Measurements from ENCODE around the gene C21orf91. TPM values are rescaled to one million over a fixed set of nuclear protein-coding genes. Genes with fewer than 3 reads are reported as not detected.

The C21orf91 gene
- total RNA-seq, 2 donors from 2014 or later, result 23.2 to 26.1 TPM

- Mint-ChIP-seq H3K9me3 (no peaks in the 10 kb centered on the region), H3K36me3 (ENCODE audit: low read depth) (peaks cover 67% of the 10 kb centered on the region), H3K4me3 (peak overlapping the region; percentile 69)
Observed at GRCh38 chr21:17789656-17790055, 29.5 kb downstream of the C21orf91 start.

GRCh38 chr21:17789069-17789468 lies 30.1 kb downstream of the C21orf91 start:
- H3K27ac Mint-ChIP-seq, result no peak overlapping the region
- ATAC-seq (replicated peaks), result no peak
- no peaks in the 10 kb centered on the region for H3K9me3 Mint-ChIP-seq
- H3K27me3 Mint-ChIP-seq, result no peaks in the 10 kb centered on the region
- peaks cover 64% of the 10 kb centered on the region for H3K36me3 Mint-ChIP-seq (ENCODE audit: low read depth)
- H3K4me1 Mint-ChIP-seq, result peaks cover 44% of the 10 kb centered on the region
- peak overlapping the region; percentile 69 for H3K4me3 Mint-ChIP-seq

More at GRCh38 chr21:17789656-17790055, 29.5 kb downstream of the C21orf91 start:
- no peaks in the 10 kb centered on the region for H3K27me3 Mint-ChIP-seq
- H3K4me1 Mint-ChIP-seq, result peaks cover 39% of the 10 kb centered on the region
- peak overlapping the region; percentile 36 for H3K27ac Mint-ChIP-seq
- no peak for ATAC-seq (replicated peaks)

GRCh38 chr21:17786851-17787181 lies 32.3 kb downstream of the C21orf91 start:
- Mint-ChIP-seq H3K27me3 (no peaks in the 10 kb centered on the region), H3K4me3 (peak overlapping the region; percentile 69), H3K27ac (peak overlapping the region; percentile 75), H3K36me3 (ENCODE audit: low read depth) (peaks cover 43% of the 10 kb centered on the region), H3K4me1 (peaks cover 58% of the 10 kb centered on the region), H3K9me3 (no peaks in the 10 kb centered on the region)
- ATAC-seq (replicated peaks), result no peak

GRCh38 chr21:17786071-17786850 lies 32.9 kb downstream of the C21orf91 start:
- Mint-ChIP-seq H3K4me1 (peaks cover 63% of the 10 kb centered on the region), H3K4me3 (peak overlapping the region; percentile 69), H3K27ac (peak overlapping the region; percentile 75), H3K27me3 (no peaks in the 10 kb centered on the region), H3K9me3 (no peaks in the 10 kb centered on the region), H3K36me3 (ENCODE audit: low read depth) (peaks cover 38% of the 10 kb centered on the region)
- ATAC-seq (replicated peaks), result peak; percentile 44

- no peak for ATAC-seq (replicated peaks)
- H3K4me3 Mint-ChIP-seq, result peak overlapping the region; percentile 69
- H3K27me3 Mint-ChIP-seq, result no peaks in the 10 kb centered on the region
- no peaks in the 10 kb centered on the region for H3K9me3 Mint-ChIP-seq
- H3K27ac Mint-ChIP-seq, result peak overlapping the region; percentile 75
- peaks cover 30% of the 10 kb centered on the region for H3K36me3 Mint-ChIP-seq (ENCODE audit: low read depth)
- peaks cover 67% of the 10 kb centered on the region for H3K4me1 Mint-ChIP-seq
Observed at GRCh38 chr21:17785403-17785788, 33.8 kb downstream of the C21orf91 start.

- peaks cover 30% of the 10 kb centered on the region for H3K36me3 Mint-ChIP-seq (ENCODE audit: low read depth)
- peaks cover 71% of the 10 kb centered on the region for H3K4me1 Mint-ChIP-seq
- H3K4me3 Mint-ChIP-seq, result peak overlapping the region; percentile 69
- peak overlapping the region; percentile 75 for H3K27ac Mint-ChIP-seq
- no peaks in the 10 kb centered on the region for H3K27me3 Mint-ChIP-seq
- peak; percentile 78 for ATAC-seq (replicated peaks)
- no peaks in the 10 kb centered on the region for H3K9me3 Mint-ChIP-seq
Observed at GRCh38 chr21:17784604-17785402, 34.4 kb downstream of the C21orf91 start.

- ATAC-seq (replicated peaks), result peak; percentile 28
- peak overlapping the region; percentile 75 for H3K27ac Mint-ChIP-seq
- H3K27me3 Mint-ChIP-seq, result no peaks in the 10 kb centered on the region
- peak overlapping the region; percentile 69 for H3K4me3 Mint-ChIP-seq
- peaks cover 72% of the 10 kb centered on the region for H3K4me1 Mint-ChIP-seq
- H3K36me3 Mint-ChIP-seq (ENCODE audit: low read depth), result peaks cover 30% of the 10 kb centered on the region
- no peaks in the 10 kb centered on the region for H3K9me3 Mint-ChIP-seq
Observed at GRCh38 chr21:17784180-17784598, 35.0 kb downstream of the C21orf91 start.

- H3K27me3 Mint-ChIP-seq, result no peaks in the 10 kb centered on the region
Observed at GRCh38 chr21:17783481-17784179, 35.5 kb downstream of the C21orf91 start.

GRCh38 chr21:17783003-17783402 lies 36.2 kb downstream of the C21orf91 start:
- peak overlapping the region; percentile 69 for H3K4me3 Mint-ChIP-seq
- no peaks in the 10 kb centered on the region for H3K27me3 Mint-ChIP-seq
- H3K36me3 Mint-ChIP-seq (ENCODE audit: low read depth), result peaks cover 26% of the 10 kb centered on the region
- peak overlapping the region; percentile 75 for H3K27ac Mint-ChIP-seq
- ATAC-seq (replicated peaks), result no peak
- H3K9me3 Mint-ChIP-seq, result no peaks in the 10 kb centered on the region
- peaks cover 72% of the 10 kb centered on the region for H3K4me1 Mint-ChIP-seq

More at GRCh38 chr21:17783481-17784179, 35.5 kb downstream of the C21orf91 start:
- Mint-ChIP-seq H3K9me3 (no peaks in the 10 kb centered on the region), H3K27ac (peak overlapping the region; percentile 75), H3K36me3 (ENCODE audit: low read depth) (peaks cover 30% of the 10 kb centered on the region), H3K4me1 (peaks cover 72% of the 10 kb centered on the region), H3K4me3 (peak overlapping the region; percentile 69)
- peak; percentile 28 for ATAC-seq (replicated peaks)

- Mint-ChIP-seq H3K4me3 (peak overlapping the region; percentile 69), H3K9me3 (no peaks in the 10 kb centered on the region)
- ATAC-seq (replicated peaks), result no peak
Observed at GRCh38 chr21:17782051-17782450, 37.1 kb downstream of the C21orf91 start.

GRCh38 chr21:17781524-17781923 lies 37.6 kb downstream of the C21orf91 start:
- peak overlapping the region; percentile 69 for H3K4me3 Mint-ChIP-seq
- no peaks in the 10 kb centered on the region for H3K9me3 Mint-ChIP-seq
- no peaks in the 10 kb centered on the region for H3K27me3 Mint-ChIP-seq
- H3K27ac Mint-ChIP-seq, result peak overlapping the region; percentile 69
- peaks cover 71% of the 10 kb centered on the region for H3K4me1 Mint-ChIP-seq
- peaks cover 18% of the 10 kb centered on the region for H3K36me3 Mint-ChIP-seq (ENCODE audit: low read depth)
- ATAC-seq (replicated peaks), result no peak

More at GRCh38 chr21:17782051-17782450, 37.1 kb downstream of the C21orf91 start:
- H3K4me1 Mint-ChIP-seq, result peaks cover 72% of the 10 kb centered on the region
- H3K27me3 Mint-ChIP-seq, result no peaks in the 10 kb centered on the region
- peak overlapping the region; percentile 75 for H3K27ac Mint-ChIP-seq
- H3K36me3 Mint-ChIP-seq (ENCODE audit: low read depth), result peaks cover 23% of the 10 kb centered on the region

GRCh38 chr21:17780539-17780938 lies 38.6 kb downstream of the C21orf91 start:
- peak overlapping the region; percentile 69 for H3K27ac Mint-ChIP-seq
- H3K4me3 Mint-ChIP-seq, result peak overlapping the region; percentile 69
- peaks cover 9% of the 10 kb centered on the region for H3K36me3 Mint-ChIP-seq (ENCODE audit: low read depth)
- H3K9me3 Mint-ChIP-seq, result no peaks in the 10 kb centered on the region
- no peaks in the 10 kb centered on the region for H3K27me3 Mint-ChIP-seq
- peaks cover 69% of the 10 kb centered on the region for H3K4me1 Mint-ChIP-seq
- ATAC-seq (replicated peaks), result peak; percentile 32

GRCh38 chr21:17779980-17780379 lies 39.2 kb downstream of the C21orf91 start:
- Mint-ChIP-seq H3K9me3 (no peaks in the 10 kb centered on the region), H3K27ac (peak overlapping the region; percentile 69)

GRCh38 chr21:17779496-17779895 lies 39.7 kb downstream of the C21orf91 start:
- Mint-ChIP-seq H3K4me1 (peaks cover 58% of the 10 kb centered on the region), H3K4me3 (peak overlapping the region; percentile 69), H3K27ac (no peak overlapping the region), H3K9me3 (peaks cover under 1% of the 10 kb centered on the region), H3K27me3 (no peaks in the 10 kb centered on the region), H3K36me3 (ENCODE audit: low read depth) (peaks cover 3% of the 10 kb centered on the region)
- no peak for ATAC-seq (replicated peaks)

More at GRCh38 chr21:17779980-17780379, 39.2 kb downstream of the C21orf91 start:
- peak overlapping the region; percentile 69 for H3K4me3 Mint-ChIP-seq
- H3K27me3 Mint-ChIP-seq, result no peaks in the 10 kb centered on the region
- no peak for ATAC-seq (replicated peaks)
- H3K4me1 Mint-ChIP-seq, result peaks cover 63% of the 10 kb centered on the region
- H3K36me3 Mint-ChIP-seq (ENCODE audit: low read depth), result peaks cover 7% of the 10 kb centered on the region
